NCI-H82 treated with DMSO at 0.1 percent for 48 hours (cell line): ENCODE data around the gene FBXO30.

Experiments used
- DNase-seq: peaks from one replicate; lab custom pipeline; 2025; ENCODE audit not compliant: unreplicated experiment; lab: John Stamatoyannopoulos, UW

The FBXO30 gene

GRCh38 chr6:145814501-145815308, at the start of gene FBXO30:
FBXO30 (minus strand) TSS chr6:145814795; CDS start chr6:145806405, 8,390 bp downstream.
- DNase-seq: peak; percentile 59

DNA sequence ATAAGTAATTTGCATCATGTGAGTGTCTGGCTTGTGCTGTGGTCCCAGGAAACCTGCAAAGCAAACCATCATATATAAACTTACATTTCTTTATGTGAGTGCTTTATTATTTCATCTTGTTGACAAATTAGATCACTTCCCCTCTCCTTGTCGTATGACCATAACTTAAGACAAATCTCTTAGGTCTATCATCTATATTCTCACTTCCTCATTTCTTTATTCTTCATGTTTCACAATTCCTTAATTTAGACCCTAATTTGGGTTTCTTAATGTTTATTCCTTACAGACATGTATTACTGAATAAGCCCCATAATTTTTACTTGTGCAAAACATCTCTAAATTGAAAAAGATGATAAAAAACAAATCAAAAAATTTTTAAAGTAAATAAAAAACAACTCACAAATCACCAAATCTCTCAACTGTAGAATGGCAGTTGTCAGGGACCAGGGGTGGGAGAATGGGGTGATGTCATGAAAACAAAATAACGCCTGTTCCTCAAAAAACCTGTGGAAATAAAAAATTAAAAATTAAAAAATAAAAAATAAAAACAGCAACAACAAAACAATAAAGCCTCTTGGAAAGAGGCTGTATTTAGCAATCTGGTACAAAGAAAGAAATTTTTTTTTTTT, 49.5 kb upstream of the FBXO30 start:
- no peak for DNase-seq

DNA sequence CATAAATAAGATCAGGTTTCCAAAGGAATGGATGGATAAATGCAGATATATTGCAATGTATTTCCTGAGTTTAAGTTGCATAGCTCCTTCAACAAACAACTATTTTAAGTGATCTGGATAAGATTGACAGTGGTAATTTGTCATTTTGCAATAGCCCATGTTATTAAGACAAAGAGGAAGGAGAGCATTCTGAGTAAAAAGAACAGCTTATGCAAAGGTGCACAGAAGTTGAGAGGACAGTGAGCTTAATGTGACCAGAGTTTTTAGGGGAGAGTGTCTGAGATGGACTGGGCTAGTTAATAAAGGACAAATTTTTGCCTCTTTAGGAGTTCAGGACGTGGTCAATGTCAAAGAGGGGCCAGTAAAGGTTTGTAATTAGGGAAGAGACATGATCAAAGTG, 48.8 kb upstream of the FBXO30 start:
- DNase-seq: no peak

DNA sequence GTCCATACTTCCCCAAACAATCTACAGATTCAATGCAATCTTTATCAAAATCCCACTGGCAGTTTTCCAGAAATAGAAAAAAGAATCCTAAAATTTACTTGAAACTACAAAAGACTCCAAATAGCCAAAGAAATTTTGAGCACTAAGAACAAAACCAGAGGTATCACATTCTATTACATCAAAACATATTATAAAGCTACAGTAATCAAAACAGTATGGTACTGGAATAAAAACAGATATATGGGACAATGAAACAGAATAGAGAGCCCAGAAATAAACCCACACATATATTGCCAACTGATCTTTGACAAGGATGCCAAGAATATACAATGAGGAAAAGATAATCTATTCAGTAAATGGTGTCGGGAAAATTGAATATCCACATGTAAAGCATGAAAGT, 46.0 kb upstream of the FBXO30 start:
- DNase-seq: no peak

DNA sequence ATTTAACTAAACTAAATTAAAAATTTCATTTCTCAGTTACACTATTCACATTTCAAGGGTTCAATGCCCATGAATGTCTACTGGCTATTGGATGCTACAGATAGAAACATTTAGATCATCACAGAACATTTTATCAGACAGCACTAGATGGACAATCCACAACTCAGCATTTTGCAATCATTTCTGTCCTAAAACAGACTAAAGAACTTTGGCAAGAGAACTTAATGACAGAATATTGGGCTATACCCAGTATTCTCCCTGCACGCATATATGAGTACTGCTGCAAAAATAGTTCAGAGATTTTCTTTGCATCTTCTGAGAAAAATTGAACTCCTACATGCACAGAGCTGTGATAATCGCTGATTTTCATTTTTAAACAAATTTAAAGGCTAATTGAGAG, 36.1 kb upstream of the FBXO30 start:
- DNase-seq: no peak

GRCh38 chr6:145848541-145848940, 33.9 kb upstream of the FBXO30 start:
- peak; percentile 70 for DNase-seq

DNA sequence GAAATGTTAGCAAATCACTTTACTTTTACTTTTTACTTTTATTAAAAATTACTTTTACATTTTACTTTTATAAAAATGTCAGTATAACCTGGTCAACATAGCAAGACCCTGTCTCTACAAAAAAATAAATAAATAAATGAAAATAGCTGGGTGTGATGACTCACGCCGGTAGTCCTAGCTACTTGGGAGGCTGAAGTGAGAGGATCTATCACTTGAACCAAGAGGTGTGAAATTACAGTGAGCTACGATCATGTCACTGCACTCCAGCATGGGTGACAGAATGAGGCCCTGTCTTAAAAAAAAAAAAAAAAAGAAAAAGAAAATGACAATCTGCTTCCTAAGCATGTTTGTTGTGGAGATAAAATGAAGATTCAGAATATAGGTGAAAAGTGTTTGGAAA, 31.0 kb upstream of the FBXO30 start:
- DNase-seq: no peak

GRCh38 chr6:145844933-145845540, 30.4 kb upstream of the FBXO30 start:
- DNase-seq: peak; percentile 79

GRCh38 chr6:145842693-145843546, 28.3 kb upstream of the FBXO30 start:
- no peak for DNase-seq

DNA sequence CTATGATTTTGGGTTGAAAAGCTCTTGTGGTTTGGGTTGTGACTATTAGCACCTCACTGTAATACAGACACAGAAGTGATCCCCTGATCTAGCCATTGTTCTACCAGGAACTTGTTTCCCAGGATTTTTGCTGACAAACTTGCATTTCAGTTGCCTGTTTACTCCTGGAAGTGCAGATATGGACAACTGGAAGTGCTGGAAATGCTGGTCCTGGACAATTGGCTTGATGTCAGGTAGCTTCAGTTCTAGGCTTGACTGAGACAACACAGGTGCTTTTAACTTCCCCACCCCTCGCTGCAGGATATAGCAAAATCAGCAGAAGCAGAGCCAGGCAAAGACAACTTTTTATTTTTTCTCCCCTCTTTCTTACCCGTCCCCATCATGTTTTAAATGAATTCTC, 27.1 kb upstream of the FBXO30 start:
- no peak for DNase-seq

- DNase-seq: no peak
Observed at GRCh38 chr6:145839653-145840052, 25.1 kb upstream of the FBXO30 start.

DNA sequence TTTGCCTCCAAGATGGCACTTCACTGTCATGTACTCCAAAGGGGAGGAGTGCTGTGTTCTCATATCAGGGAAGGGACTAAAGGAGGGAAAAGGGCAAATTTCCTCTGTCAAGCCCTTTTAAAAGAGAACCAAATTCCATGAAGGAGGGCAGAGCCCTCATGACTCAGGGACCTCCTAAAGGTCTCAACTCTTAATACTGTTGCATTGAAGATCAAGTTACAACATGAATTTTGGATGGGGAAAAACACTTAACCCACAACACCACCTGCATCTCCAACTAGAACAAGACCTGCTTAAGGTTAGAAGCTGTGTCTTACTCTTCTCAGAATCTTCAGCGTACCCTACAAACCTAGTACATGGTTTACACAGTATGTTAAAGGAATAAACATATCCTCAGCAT, 23.7 kb upstream of the FBXO30 start:
- DNase-seq: no peak

- DNase-seq: no peak
Observed at GRCh38 chr6:145836772-145837171, 22.2 kb upstream of the FBXO30 start.

DNA sequence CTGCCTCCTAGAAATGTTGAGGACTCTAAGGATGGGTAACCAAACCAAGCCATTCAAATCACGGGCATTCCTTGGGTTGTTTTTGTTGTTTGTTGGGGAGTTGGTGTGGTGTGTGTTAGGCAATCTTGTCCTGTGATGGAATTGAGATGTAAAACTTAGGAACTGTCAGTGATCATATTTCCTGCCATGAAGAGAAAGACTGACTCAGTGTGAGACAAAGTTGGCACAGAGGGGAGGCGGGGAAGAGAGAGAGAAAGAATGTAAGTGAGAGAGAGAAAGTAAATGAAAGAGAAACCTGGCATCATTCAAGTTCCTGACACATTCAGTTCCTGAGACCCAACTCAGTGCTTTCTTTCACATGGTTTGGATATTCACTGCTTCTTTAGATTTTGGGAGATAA, 21.6 kb upstream of the FBXO30 start:
- DNase-seq: no peak

GRCh38 chr6:145830612-145831011, 16.0 kb upstream of the FBXO30 start:
- no peak for DNase-seq

GRCh38 chr6:145829950-145830349, 15.4 kb upstream of the FBXO30 start:
- no peak for DNase-seq

- no peak for DNase-seq
Observed at GRCh38 chr6:145829102-145829501, 14.5 kb upstream of the FBXO30 start.

DNA sequence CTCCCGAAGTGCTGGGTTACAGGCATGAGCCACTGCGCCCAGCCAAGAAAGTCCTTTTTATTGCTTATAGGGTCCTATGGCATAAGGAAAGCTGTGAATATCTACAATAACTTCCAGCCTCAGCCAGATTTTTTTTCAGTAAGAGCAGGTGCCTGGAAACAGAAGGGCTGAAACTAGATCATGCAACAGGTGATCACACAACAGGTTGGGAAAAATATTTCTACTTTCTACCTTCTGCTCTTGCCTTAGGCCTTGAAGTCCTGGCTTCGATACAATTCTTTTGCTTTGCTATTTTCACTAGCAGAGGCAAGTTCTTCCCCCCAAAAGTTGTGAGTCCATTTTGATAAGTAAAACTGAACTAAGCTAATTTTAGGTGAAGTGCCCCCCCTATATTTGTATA, 9.7 kb upstream of the FBXO30 start:
- no peak for DNase-seq

GRCh38 chr6:145823328-145823944, 8.8 kb upstream of the FBXO30 start:
- no peak for DNase-seq

DNA sequence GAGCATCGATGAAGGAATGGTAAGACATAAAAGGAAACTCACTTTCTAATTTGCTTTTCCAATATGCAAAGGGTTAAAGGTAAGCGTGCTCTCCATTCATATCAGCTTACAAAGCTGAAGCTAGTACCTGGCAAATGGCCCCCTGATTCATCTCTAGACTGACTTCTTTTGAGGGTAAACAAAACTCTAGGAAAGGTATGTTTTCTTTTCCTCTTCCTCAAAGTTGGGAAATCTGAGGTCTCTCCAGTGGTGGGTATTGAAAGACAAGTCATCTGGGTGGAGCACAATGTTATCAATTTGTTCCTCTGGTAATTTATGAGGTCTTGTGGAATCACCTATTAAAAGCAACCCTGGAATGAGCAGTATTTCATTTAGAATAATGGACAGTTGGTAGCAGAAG, 7.9 kb upstream of the FBXO30 start:
- no peak for DNase-seq

DNA sequence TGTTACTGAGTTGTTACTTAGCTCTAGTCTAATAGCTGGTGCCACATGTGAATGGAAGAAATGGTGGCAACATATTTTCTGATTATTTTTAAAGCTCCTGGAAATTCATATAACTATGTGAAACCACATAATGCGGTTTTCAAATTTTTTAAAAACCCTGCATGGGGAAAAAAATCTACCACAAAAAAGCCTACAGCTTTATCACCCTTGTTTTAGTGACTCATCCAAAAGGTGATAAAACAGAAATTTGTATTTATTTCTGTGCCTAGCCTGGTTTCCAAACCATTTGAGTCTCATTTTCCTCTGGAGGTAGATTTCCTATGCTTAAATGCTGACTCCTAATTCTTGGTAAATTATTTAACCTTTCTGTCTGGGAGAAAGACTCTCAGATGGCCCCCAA, 5.4 kb upstream of the FBXO30 start:
- DNase-seq: no peak
